Activated CD4-positive, alpha-beta T cell treated with anti-CD3 and anti-CD28 coated beads, Interleukin-2, amount 50 U/mL, for 24 hours (primary cell): Measurements from ENCODE around the gene RIMS1.
"Not testable (repeated sequence)": the region's sequence is repeated elsewhere in the genome, so short reads cannot be mapped to it uniquely, and the experiment has no call there.

Experiments used
- DNase-seq, 2 donors: peaks; one replicate each; pipeline ENCODE4 v3.0.0-alpha.2; 2020; ENCODE audit warnings: low read depth in 1 of 2, low spot score in 1 of 2

RIMS1 gene

GRCh38 chr6:72324591-72324990 is 438.2 kb downstream of the RIMS1 start:
- DNase-seq = no peak

- no peak for DNase-seq
These were observed 442.4 kb downstream of the RIMS1 start for GRCh38 chr6:72328775-72329174.

- DNase-seq = not testable (repeated sequence)
These were observed 448.9 kb downstream of the RIMS1 start for GRCh38 chr6:72335203-72335602.

- no peak for DNase-seq
These were observed 462.6 kb downstream of the RIMS1 start for GRCh38 chr6:72348926-72349325.

- no peak for DNase-seq
These were observed 464.0 kb downstream of the RIMS1 start for GRCh38 chr6:72350296-72350881.

- no peak for DNase-seq
These were observed 477.7 kb downstream of the RIMS1 start for GRCh38 chr6:72363844-72364740.

GRCh38 chr6:72365773-72366172 is 479.4 kb downstream of the RIMS1 start:
- no peak for DNase-seq

- no peak for DNase-seq
These were observed 481.1 kb downstream of the RIMS1 start for GRCh38 chr6:72367439-72367838.

- no peak for DNase-seq
These were observed 485.1 kb downstream of the RIMS1 start for GRCh38 chr6:72371473-72371872.

GRCh38 chr6:72374172-72374571 is 487.8 kb downstream of the RIMS1 start:
- no peak for DNase-seq

GRCh38 chr6:72374857-72375256 is 488.5 kb downstream of the RIMS1 start:
- DNase-seq = no peak

GRCh38 chr6:72376736-72377135 is 490.4 kb downstream of the RIMS1 start:
- DNase-seq = no peak

- no peak for DNase-seq
These were observed 494.7 kb downstream of the RIMS1 start for GRCh38 chr6:72381076-72381475.

GRCh38 chr6:72382602-72383529 is 496.5 kb downstream of the RIMS1 start:
- DNase-seq = no peak

GRCh38 chr6:72386324-72386723 is 500.0 kb downstream of the RIMS1 start:
- DNase-seq = no peak

- DNase-seq = no peak
These were observed 503.3 kb downstream of the RIMS1 start for GRCh38 chr6:72389698-72390097.

GRCh38 chr6:72390548-72390947 is 504.2 kb downstream of the RIMS1 start:
- no peak for DNase-seq

- no peak for DNase-seq
These were observed 515.5 kb downstream of the RIMS1 start for GRCh38 chr6:72401865-72402264.

- DNase-seq = no peak
These were observed 517.1 kb downstream of the RIMS1 start for GRCh38 chr6:72403413-72403812.

- no peak for DNase-seq
These were observed 520.2 kb downstream of the RIMS1 start for GRCh38 chr6:72406517-72406916.

- DNase-seq = no peak
These were observed 524.4 kb downstream of the RIMS1 start for GRCh38 chr6:72410769-72411168.
